Measurements from ENCODE around the gene CMKLR1. TPM values are rescaled to one million over a fixed set of nuclear protein-coding genes. Genes with fewer than 3 reads are reported as not detected.

Gene CMKLR1
- total and polyA plus RNA-seq, 2 donors from 2014 or later, result 6.1 to 25.7 TPM

DNA sequence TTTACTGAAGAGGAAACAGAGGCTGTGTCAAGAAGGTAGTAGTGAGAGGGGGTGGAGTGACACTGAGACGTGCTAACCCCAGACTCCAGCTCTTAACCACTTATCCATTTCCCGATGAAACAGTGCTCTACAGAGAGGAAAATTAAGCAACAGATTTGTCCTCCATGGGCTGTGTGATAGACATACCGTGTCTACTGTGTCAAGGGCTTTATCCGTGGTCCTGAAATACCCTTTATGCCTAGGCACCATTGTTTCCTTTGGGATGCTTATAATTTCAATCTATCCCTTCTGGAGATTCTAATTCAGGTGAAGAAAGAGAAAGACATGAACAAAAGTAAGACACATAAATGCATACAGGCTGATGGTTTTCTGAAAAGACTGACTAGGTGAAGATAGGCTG is 71.7 kb downstream of the CMKLR1 start:
- Histone ChIP-seq H3K9me3 (ENCODE audit: control insufficient read depth in 2 of 3, insufficient read depth in 1 of 3, low read length in 3 of 3) (no peaks in the 10 kb centered on the region), H3K27ac (ENCODE audit: low read depth in 2 of 2, low read length in 2 of 2) (no peak overlapping the region), H3K4me1 (ENCODE audit: control insufficient read depth in 2 of 3, insufficient read depth in 2 of 3, low read depth in 1 of 3, low read length in 3 of 3) (no peaks in the 10 kb centered on the region), H3K9ac (ENCODE audit: low read length in 3 of 3) (no peak overlapping the region), H3K27me3 (ENCODE audit: control insufficient read depth, insufficient read depth, low read length) (no peaks in the 10 kb centered on the region), H3K36me3 (ENCODE audit: control insufficient read depth in 2 of 3, insufficient read depth in 3 of 3, low read length in 3 of 3) (no peaks in the 10 kb centered on the region), H3K4me3 (ENCODE audit: low read length in 3 of 3) (no peak overlapping the region)
- DNase-seq (no peak), FAIRE-seq (no peak)
- intact Hi-C loops (cut with DNase I), result no loop called here
- TF ChIP-seq, protein P1, sequence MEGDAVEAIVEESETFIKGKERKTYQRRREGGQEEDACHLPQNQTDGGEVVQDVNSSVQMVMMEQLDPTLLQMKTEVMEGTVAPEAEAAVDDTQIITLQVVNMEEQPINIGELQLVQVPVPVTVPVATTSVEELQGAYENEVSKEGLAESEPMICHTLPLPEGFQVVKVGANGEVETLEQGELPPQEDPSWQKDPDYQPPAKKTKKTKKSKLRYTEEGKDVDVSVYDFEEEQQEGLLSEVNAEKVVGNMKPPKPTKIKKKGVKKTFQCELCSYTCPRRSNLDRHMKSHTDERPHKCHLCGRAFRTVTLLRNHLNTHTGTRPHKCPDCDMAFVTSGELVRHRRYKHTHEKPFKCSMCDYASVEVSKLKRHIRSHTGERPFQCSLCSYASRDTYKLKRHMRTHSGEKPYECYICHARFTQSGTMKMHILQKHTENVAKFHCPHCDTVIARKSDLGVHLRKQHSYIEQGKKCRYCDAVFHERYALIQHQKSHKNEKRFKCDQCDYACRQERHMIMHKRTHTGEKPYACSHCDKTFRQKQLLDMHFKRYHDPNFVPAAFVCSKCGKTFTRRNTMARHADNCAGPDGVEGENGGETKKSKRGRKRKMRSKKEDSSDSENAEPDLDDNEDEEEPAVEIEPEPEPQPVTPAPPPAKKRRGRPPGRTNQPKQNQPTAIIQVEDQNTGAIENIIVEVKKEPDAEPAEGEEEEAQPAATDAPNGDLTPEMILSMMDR (IDR thresholded peaks at IDR 0.05; ENCODE audit: borderline replicate concordance, extremely low read depth, insufficient read depth), result no peak

DNA sequence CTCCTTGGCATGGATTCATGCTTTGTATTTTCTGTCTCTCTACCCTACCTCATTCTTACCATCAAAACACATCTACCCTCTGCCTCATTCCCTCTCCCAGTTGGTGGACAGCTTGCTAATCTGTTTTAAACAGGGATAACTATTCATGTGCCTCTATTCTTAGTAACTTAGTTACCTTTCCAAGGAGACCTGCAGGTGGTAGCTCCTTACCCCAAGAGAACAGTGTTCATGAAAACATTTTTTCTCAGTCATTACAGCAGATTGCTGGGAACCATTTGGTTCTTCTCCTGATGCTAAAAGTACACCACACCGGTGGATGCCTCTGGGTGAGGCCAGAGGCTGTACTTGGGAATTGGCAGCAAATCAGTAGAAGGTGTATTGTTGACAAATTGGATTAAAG is 73.0 kb downstream of the CMKLR1 start:
- H3K36me3 ChIP-seq (ENCODE audit: control insufficient read depth in 2 of 3, insufficient read depth in 3 of 3, low read length in 3 of 3), result no peaks in the 10 kb centered on the region
- TF ChIP-seq, protein P1 (IDR thresholded peaks at IDR 0.05; ENCODE audit: borderline replicate concordance, extremely low read depth, insufficient read depth), result no peak
- no peak overlapping the region for H3K4me3 ChIP-seq (ENCODE audit: low read length in 3 of 3)
- DNase-seq (no peak), FAIRE-seq (no peak)
- no peaks in the 10 kb centered on the region for H3K27me3 ChIP-seq (ENCODE audit: control insufficient read depth, insufficient read depth, low read length)
- peaks cover 0 to 5% (median 0%) of the 10 kb centered on the region in 3 donors for H3K9me3 ChIP-seq (ENCODE audit: control insufficient read depth in 2 of 3, insufficient read depth in 1 of 3, low read length in 3 of 3)
- H3K9ac ChIP-seq (ENCODE audit: low read length in 3 of 3), result no peak overlapping the region
- intact Hi-C loops (cut with DNase I), result no loop called here
- no peak overlapping the region for H3K27ac ChIP-seq (ENCODE audit: low read depth in 2 of 2, low read length in 2 of 2)
- H3K4me1 ChIP-seq (ENCODE audit: control insufficient read depth in 2 of 3, insufficient read depth in 2 of 3, low read depth in 1 of 3, low read length in 3 of 3), result no peaks in the 10 kb centered on the region

DNA sequence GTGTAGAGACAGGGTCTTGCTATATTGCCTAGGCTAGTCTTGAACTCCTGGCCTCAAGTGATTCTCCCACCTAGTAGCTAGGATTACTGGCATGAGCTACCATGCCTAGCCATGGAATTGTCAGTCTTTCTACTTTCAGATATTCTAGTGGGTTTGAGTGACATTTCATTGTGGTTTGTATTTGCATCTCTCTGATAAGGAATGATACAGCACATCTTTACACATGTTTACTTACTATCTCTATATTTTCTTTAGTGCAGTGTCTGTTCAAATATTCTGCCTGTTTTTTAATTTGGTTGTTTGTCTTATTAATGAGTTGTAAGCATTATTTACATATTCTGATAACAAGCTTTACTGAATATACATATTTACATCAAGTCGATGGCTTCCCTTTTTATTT is 73.6 kb downstream of the CMKLR1 start:
- TF ChIP-seq, protein P1 (IDR thresholded peaks at IDR 0.05; ENCODE audit: borderline replicate concordance, extremely low read depth, insufficient read depth), result no peak
- no peak for FAIRE-seq
- H3K9me3 ChIP-seq (ENCODE audit: control insufficient read depth in 2 of 3, insufficient read depth in 1 of 3, low read length in 3 of 3), result peaks cover 0 to 5% (median 2%) of the 10 kb centered on the region in 3 donors
- no peaks in the 10 kb centered on the region for H3K27me3 ChIP-seq (ENCODE audit: control insufficient read depth, insufficient read depth, low read length)
- no peak for DNase-seq
- no peaks in the 10 kb centered on the region for H3K36me3 ChIP-seq (ENCODE audit: control insufficient read depth in 2 of 3, insufficient read depth in 3 of 3, low read length in 3 of 3)
- H3K9ac ChIP-seq (ENCODE audit: low read length in 3 of 3), result no peak overlapping the region
- no peaks in the 10 kb centered on the region for H3K4me1 ChIP-seq (ENCODE audit: control insufficient read depth in 2 of 3, insufficient read depth in 2 of 3, low read depth in 1 of 3, low read length in 3 of 3)
- H3K4me3 ChIP-seq (ENCODE audit: low read length in 3 of 3), result no peak overlapping the region
- intact Hi-C loops (cut with DNase I), result no loop called here
- H3K27ac ChIP-seq (ENCODE audit: low read depth in 2 of 2, low read length in 2 of 2), result no peak overlapping the region

DNA sequence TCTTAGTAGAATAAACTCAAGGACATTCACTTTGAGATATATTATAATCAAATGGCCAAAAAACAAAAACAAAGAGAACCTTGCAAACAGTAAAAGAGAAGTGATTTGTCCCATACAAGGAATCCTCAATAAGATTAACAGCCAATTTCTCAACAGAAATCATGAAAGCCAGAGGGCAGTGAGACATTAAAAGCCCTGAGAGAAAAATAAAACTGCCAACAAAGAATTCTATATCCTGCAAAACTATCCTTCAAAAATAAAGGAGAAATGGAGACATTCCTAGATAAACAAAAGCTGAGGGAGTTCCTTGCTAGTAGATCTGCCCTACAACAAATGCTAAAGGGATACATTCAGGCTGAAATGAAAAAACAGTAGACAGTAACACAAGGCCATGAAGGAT is 78.1 kb downstream of the CMKLR1 start:
- H3K9me3 ChIP-seq (ENCODE audit: control insufficient read depth in 2 of 3, insufficient read depth in 1 of 3, low read length in 3 of 3), result peaks cover 0 to 15% (median 6%) of the 10 kb centered on the region in 3 donors
- intact Hi-C loops (cut with DNase I), result no loop called here
- no peak for FAIRE-seq
- H3K4me3 ChIP-seq (ENCODE audit: low read length in 3 of 3), result no peak overlapping the region
- no peak overlapping the region for H3K27ac ChIP-seq (ENCODE audit: low read depth in 2 of 2, low read length in 2 of 2)
- TF ChIP-seq, protein P1 (IDR thresholded peaks at IDR 0.05; ENCODE audit: borderline replicate concordance, extremely low read depth, insufficient read depth), result no peak
- no peak overlapping the region for H3K9ac ChIP-seq (ENCODE audit: low read length in 3 of 3)
- H3K36me3 ChIP-seq (ENCODE audit: control insufficient read depth in 2 of 3, insufficient read depth in 3 of 3, low read length in 3 of 3), result no peaks in the 10 kb centered on the region
- DNase-seq, result no peak
- no peaks in the 10 kb centered on the region for H3K27me3 ChIP-seq (ENCODE audit: control insufficient read depth, insufficient read depth, low read length)
- no peaks in the 10 kb centered on the region for H3K4me1 ChIP-seq (ENCODE audit: control insufficient read depth in 2 of 3, insufficient read depth in 2 of 3, low read depth in 1 of 3, low read length in 3 of 3)

Measured in kidney (tissue), 14 donors.